GM03348 (cell line): ENCODE data around the gene FOXRED1.
"Not testable (repeated sequence)": the region's sequence is repeated elsewhere in the genome, so short reads cannot be mapped to it uniquely, and the experiment has no call there.

ENCODE experiments used
- DNase-seq: peaks from one replicate; pipeline ENCODE4 v3.0.0; 2012; ENCODE audit warnings: low spot score

FOXRED1 gene

DNA sequence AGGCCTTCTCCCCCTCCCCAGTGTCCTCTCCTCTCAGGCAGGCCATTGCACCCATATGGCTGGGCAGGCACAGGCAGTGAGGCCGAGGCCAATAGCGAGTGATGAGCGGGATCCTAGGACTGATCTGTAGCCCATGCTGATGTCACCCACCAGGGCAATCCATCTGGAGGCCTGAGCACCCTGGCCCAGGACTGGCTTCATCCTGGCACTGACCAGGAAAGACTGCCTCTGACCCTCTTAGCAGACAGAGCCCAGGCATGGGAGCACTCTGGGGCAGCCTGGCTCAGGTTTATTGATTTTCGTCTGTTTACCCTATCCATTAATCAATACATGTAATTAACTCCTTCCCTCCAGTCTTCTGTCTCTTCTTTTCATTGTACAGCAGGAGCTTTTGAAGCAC is 8.8 kb downstream of the FOXRED1 start:
- no peak for DNase-seq

DNA sequence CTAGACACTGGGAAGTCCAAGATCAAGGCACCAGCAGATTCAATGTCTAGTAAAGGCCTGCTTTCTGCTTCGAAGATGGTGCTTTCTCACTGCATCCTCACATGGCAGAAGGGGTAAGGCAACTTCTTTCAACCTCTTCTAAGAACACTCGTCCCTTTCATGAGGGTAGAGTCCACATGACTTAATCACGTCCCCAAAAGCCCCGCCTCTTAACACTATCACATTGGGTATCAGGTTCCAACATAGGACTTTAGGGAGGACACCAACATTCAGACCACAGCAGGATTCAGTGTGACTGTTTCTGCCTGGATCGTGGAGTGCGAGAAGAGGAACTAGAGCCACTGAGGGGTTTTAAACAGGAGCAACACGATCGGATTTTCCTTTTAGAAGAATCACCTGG is 10.2 kb downstream of the FOXRED1 start:
- no peak for DNase-seq

DNA sequence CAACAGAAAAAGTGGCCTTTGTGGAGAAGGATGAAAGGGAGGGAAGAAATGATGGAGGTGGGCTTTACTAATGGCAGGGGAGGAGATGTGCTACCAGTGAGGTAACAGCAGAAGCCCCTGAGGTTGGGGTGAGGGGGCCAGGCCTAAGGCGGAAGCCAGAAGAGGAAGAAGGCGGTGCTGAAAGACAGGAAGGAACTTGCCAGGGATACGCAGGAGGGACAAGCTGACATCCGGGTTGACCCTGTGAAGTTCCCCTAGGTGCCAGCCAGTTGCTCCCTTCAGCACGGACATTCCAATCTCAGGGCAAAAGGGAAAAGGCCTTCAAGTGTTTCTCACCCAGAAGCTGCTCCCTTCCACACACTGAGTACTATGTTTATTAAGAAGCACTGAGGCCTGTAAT is 11.6 kb downstream of the FOXRED1 start:
- DNase-seq: no peak

DNA sequence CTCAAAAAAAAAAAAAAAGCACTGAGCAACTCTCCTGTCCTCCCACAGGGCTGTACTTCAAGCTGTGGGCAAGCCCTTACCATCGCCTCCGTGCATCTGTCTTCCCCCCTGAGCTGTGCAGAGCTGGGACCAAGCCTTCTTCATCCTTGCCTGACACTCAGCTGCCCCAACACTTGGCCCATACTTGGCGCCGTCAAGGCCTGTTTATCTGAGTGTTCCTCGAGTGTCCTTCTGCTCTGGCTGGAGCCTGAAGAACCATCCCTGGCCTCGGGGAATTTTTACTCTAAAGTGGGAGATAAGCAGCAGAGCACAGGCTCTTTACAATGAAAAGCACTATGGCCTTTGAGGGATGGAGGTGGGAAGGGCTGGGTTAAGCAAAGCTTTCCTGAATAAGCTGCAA is 12.3 kb downstream of the FOXRED1 start:
- no peak for DNase-seq

DNA sequence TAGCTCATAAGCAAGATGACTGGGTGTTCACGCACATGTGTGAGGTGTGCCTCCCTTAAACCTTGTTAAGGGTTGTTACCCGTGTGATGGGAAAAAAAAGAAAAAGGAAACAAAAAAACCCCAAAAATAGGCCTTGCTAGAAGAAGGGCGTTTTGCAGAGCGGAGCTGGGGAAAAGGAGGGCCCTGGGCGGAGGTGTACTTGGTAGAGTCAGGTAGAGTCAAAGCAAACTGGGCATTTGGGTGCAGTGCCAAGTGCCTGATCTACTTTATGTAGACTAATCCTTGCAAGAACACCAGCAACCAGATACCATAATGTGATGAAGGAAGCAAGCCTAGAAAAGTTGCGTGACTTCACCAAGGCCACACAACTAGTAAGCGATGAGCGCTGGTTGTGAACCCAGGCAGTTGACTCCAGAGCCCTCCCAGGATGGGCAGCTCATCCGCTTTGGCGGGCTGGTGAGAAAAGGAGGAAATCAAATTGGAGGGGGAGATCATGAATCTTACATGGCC is 12.8 kb downstream of the FOXRED1 start:
- DNase-seq: no peak

DNA sequence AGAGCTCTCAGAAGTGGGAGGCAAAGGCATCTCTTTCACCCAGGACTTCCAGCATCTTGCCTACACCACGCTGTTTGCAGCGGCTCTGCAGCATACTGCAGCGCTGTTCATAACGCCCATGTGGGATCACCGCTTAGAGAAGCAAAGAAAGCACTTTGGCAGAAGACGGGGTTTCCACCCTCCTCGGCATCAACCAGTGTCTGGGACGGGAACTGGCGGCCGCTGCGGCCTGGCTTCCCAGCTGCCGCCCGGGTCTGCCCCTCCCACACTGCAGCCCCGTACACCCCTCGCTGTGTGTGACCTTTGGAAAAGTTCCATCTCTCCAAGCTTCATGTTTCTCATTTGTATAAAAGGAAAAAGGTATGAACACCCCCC is 13.4 kb downstream of the FOXRED1 start:
- peak; percentile 67 for DNase-seq

DNA sequence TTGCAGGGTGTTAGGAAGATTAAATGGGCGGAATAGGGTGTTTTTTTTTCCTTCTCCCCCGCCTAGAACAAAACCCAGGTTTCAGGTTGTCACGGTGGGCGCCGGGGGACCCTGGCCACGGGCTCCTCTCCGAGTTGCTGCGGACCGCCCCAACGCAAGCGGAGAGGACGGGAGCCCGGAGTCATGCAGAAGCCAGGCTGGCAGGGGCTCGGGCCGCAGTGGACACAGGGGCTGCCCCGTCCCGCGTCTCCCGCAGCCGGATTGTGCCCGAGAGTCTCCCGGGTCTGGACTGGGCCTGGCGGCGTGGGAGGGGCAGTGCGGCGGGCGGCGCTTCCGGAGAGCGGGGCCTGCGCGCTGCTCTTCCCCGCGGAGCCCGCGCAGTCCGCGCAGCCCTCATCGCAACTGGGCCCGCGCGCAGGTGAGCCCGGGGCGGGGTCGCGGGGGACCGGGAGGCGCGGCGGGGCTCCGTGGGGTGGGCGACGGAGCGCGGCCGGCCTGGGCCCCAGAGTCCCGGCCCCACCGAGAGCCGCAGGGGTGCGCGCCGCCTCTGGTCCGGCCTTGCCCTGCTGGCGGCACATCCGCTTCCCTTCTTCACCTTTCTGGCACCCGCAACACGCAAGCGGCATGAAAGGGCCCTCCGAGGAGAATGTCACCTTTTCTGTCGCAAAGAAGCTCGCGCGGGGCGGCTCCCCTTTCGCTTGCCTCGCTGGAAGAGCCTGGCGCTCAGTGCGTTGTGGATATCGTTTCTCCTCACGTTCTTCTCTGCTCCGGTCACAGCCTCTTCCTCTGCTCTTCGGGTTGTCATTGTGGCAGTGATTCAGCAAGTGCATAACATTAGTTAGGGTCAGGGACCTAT is 14.0 kb downstream of the FOXRED1 start, which contains the start of gene TIRAP:
Gene TIRAP (plus strand): TSS at position 358 of the 856 bp plus-strand sequence. CDS start 7,802 bp downstream, outside the sequence.
- peak; percentile 90 for DNase-seq

DNA sequence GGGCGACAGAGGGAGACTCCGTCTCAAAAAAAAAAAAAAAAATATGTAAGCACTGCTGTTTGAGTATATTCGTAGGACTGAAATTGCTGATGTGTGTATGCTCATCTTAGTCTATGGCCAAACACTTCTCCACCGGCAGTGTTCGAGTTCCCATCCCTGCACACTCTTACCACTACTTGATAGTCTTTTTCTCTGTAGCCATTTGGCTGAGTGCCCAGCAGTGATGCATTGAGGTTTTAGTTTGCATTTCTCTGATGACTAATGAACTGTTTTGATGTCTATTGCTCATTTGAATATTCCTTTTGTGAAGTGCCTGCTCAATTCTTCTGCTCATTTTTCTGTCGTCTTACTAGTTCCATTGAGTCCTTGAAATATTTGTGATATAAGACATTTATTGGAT is 15.9 kb downstream of the FOXRED1 start:
- DNase-seq: peak; percentile 77

DNA sequence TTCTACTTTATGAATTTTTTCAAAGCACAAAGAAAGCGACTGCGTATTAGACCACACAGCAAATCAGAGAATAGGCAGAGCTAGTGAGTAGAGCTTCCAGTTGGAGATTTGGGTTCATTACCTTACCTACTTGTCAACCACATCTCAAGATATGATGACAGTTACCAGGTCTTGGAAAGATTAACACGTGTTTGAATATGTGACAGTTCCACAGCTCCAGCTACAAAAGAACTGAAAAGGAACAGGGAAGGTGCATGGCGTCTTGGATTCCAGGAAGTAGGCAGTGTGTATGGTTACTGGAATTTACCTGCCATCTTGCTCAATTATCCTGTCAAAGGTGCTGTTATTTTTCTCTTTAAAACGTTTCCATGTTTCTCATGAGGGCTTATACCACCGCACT is 19.3 kb downstream of the FOXRED1 start:
- no peak for DNase-seq

DNA sequence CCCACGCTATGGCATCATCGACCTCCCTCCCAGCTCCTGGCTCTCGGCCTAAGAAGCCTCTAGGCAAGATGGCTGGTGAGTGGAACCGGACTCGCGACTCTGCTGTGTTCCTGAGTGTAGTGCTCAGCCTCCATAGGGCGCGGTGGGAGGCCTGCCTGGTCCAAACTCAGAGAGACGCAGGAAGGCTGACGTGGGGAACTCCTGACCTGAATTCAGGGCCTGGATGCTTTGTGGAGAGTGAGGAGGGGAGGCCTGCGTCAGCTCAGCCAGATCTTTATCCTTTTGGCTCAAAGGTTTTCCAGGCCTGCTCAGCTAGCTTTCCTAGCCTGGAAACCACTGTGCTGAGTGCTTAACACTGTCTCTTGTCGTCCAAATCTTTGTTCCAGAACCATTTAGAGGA is 21.9 kb downstream of the FOXRED1 start:
- DNase-seq: no peak

DNA sequence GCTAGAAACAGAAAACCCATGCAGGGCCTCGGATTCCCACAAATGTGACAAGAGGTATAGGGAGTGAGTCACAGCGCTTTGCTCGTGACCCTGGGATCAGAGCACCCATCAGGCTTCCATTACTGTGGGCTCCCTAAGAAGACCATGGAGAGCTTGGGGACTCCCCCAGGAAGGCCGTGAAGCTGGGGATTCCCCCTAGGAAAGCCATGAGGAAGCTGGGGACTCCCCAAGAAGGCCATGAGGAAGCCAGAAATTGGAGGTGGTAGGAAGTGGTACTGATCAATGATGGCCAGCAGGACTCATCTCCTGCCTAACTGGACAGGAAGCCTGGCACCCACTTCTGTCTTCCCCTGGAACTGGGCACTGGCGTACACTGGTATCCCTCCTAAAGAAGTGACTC is 24.8 kb downstream of the FOXRED1 start:
- no peak for DNase-seq

DNA sequence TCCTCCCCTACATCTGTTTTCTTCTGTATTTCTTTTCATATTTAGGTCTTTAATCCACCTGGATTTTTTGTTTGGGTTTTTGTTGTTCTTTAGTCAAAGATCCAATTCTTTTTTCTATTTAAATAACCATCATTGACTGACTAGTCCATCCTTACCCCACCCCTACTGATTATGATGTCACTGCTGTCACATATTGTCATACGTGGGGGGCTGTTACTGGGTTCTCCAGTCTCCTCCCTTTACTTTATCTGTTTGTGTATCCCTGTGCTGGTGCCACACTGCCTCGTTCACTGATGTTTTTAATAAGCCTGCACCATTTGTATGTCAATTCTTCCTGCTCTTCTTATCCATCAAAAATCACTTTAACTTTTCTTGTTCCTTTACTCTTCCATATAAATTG is 28.1 kb downstream of the FOXRED1 start:
- DNase-seq: no peak

DNA sequence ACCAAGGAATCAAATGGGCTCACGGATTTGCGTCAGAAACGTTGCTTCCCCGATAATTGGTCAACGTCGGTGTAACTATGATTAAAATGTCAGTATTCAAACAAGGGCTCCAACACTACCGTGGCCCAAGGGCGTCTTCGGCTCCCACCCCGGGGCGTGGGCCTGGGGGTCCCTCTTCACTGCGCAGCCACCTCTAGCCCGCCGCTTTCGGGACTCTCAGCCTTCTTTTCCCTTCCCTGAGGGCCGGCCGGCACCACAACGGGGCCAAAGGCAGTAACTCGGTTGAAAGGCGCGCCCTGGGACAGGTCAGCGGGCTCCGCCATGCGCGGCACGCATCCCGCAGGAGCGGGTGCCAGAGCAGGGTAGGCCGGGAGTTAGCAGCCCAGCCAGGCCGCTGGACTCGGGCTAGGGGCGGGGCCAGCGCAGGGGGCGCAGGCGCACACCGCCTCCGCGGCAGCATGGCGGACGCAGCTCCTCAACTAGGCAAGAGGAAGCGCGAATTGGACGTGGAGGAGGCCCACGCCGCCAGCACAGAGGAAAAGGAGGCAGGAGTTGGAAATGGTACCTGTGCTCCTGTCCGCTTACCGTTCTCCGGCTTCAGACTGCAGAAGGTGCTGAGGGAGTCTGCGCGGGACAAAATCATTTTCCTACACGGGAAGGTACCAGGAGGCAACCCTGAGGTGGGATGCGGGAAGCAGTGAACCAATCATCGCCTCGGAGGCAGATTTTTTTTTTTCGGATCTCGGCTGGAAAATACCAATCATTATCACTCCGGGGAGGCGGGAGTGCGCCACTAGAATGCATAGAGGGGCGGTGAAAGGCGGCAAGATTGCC is 34.9 kb downstream of the FOXRED1 start, which contains the start of gene DCPS:
Gene DCPS (plus strand): TSS at position 438 of the 834 bp plus-strand sequence. CDS start 21 bp downstream, at position 459.
- peak; percentile 99 for DNase-seq

DNA sequence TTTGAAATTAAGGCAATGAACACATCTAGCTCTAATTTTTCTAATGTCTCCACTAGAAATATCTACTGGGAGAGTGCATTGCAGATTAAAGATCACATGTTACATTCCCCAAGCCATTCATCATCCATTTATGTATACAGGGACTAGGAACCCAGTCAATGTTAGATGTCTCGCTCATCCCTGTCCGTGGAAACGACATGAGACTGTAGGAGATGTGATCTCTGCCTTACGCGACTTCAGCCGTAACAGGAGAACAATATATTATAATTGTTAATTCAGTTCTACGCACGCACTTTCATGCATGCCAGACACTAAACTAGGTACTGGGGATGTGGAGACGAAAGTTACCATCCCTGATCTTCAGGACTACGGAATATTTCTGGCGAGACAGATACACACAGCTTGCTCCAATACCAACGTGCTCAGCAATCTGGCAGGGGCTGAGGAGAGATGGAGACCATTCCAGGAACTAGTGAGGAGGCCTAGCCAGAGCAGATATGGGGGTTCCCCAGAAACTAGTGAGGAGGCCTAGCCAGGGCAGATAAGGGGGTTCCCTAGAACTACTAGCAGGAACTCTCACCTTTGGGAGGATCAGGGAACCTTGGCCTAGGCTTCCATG is 35.6 kb downstream of the FOXRED1 start:
- DNase-seq: no peak

DNA sequence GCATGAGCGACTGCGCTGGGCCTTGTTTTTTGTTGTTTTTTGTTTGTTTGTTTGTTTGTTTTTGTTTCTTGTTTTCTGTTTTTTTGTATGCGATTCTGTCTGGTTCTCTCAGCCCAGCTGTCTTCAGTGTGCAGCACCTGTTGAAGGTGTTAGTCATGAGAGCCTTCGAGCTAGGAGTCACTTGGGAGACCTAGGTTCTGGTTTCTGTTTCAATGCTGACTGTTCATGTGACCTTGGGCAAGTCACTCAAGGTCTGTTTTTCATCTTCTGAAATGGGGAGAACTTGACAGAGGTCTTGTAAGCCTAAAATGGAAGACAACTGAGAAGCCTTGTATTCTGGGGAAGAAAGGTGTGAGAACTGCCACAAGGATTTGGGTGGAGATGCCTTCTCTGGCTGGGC is 36.7 kb downstream of the FOXRED1 start:
- DNase-seq: no peak

DNA sequence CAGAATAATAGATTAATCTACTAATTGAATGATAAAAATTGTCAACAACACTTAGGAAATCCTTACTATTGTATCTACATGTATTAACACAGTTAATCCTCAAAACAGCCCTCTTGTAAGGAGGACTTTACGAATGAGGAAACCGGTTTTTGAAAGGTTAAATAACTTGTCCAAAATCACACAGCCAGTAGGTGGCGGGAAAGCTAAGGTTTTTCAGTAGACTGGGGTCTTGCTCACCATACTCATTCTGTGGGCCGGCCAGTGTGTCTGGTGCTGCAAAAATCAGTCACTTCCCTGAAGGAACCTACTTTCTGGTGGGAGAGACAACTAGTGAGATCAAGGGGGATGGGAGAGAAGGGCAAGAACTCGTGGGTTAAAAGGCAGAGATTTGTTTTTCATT is 38.8 kb downstream of the FOXRED1 start:
- peak; percentile 36 for DNase-seq

DNA sequence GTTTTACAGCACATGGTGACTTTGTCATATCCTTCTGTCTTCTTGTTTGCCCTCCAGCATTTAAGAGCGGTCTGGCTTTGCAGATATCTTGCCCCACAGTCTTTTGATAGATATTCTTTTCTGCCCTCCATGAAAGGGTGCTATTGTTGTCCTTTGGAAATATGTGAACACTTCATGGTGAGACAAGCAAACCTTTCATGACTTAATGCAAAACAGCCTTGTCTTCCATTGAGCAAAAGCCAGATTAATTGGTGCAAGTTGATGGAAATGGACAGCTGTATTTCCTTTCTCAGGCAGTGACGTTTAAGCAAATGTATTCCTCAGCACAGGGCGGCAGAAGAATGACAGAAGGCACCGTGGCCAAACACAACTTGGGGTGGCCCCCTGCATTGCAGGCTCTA is 39.3 kb downstream of the FOXRED1 start:
- no peak for DNase-seq

DNA sequence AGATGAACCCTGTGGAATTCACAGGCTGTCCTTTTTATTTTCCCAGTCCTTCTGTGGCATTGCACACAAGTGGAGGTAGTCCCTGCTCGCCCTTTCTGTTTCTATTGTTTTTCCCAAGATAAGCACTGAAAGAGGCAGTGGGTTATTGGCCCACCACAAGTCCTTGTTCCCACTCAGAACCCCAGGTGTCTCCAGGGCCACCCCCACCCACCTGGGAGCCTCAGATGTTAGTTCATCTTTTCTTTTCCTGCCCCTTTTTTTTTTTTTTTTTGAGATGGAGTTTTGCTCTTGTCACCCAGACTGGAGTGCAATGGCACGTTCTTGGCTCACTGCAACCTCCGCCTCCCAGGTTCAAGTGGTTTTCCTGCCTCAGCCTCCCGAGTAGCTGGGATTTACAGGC is 39.8 kb downstream of the FOXRED1 start:
- not testable (repeated sequence) for DNase-seq

DNA sequence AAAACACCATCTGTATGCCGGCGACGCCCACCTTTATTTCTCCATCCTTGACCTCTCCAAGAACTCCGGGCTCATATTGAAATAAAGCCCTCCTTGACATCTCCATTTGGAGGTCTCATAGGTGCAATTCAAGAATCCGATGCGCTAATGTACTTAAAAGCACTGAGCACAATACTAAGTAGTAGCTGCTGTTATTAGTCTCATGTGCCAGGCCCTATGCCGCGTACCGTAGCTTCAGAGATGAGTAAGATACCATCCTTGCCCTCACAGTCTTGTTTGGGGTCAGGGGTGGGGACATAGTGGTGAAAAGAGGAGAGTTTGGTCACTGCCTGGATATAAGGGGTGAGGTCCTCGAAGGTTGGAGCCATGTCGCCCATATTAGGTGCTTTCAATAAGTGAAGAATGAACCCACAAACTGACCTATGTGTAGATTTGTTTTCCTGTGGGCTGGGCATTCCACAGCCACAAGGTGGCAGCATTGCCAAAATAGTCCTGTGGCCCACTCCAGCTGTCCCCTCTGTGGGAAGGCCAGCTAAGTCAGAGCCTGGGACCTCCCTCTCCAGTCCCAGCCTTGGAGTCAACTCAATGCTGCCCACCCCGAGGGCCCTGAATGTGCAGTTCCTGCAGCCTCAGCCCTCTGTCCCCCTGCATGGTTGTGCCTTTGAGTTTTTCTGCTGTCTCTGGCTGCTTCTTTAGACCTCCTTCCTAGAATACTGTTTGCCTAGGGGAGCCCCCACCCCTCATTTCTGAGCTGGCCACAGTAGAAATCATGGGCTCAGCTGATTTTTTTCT is 41.4 kb downstream of the FOXRED1 start:
- DNase-seq: peak; percentile 86

DNA sequence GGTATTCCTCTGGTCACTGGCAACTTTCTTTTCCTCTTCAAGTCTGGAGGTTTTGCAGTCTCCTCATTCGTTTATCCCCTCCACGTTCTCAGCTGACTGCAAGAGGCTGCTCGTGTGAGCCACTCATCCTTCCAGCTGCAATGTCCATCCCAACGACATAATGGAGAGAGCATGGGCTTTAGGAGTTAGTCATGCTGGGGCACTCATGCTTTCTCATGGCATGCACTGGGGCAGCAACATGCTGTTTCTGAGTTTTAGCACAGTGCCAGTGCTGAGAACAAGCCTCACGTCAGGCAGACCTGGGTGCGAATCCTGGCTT is 42.0 kb downstream of the FOXRED1 start:
- no peak for DNase-seq

DNA sequence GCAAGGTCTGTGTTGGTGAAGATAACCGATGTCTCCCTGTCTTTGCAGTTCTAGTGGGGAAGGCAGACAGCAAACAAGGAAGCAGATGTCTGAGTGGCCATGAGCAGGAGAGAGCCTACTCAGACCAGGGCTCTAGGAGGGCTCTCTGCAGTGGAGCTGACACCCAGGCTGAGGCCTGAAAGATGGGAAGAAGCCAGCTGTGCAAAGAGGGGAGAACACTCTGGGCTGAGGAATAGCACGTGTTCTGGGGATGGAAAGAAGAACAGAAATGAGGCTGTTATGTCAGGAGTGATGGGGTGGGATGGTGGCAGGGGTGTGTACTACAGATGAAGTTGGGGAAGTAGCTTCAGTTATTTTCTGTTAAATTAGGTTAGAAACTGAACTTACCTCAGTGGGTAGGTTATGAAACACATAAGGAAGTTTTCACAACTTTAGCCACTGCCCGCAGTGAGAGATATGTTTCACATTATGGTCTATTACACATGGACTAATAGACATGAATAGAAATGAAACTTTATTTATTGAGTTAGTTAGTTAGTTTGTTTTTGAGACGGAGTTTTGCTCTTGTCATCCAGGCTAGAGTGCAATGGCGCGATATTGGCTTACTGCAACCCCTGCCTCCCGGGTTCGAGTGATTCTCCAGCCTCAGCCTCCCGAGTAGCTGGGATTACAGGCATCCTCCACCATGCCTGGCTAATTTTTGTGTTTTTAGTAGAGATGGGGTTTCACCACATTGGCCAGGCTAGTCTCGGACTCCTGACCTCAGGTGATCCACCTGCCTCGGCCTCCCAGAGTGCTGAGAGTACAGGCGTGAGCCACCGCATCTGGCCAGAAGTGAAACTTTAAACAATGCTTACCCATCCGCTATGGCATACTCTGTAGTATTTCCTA is 42.7 kb downstream of the FOXRED1 start:
- DNase-seq: no peak
